ENCODE measurements around the gene PRKRA.
"Not testable (repeated sequence)": the region's sequence is repeated elsewhere in the genome, so short reads cannot be mapped to it uniquely, and the experiment has no call there.

PRKRA gene

GRCh38 chr2:178457390-178457886 is 6.5 kb upstream of the PRKRA start:
- no peak for DNase-seq (ENCODE audit: low spot score)

- DNase-seq (ENCODE audit: low spot score) = no peak
These were observed 5.0 kb upstream of the PRKRA start for GRCh38 chr2:178455947-178456346.

- DNase-seq (ENCODE audit: low spot score) = no peak
These were observed 1.9 kb upstream of the PRKRA start for GRCh38 chr2:178452870-178453269.

GRCh38 chr2:178452334-178452733 is 1.4 kb upstream of the PRKRA start:
- no peak for DNase-seq (ENCODE audit: low spot score)

GRCh38 chr2:178450524-178450773 is 526 bp downstream of the PRKRA start:
- DNase-seq (ENCODE audit: low spot score) = no peak

- DNase-seq (ENCODE audit: low spot score) = peak; percentile 7
These were observed 1.1 kb downstream of the PRKRA start for GRCh38 chr2:178449700-178450523.

GRCh38 chr2:178448968-178449661 is 1.9 kb downstream of the PRKRA start:
- no peak for DNase-seq (ENCODE audit: low spot score)

- DNase-seq (ENCODE audit: low spot score) = no peak
These were observed 9.5 kb downstream of the PRKRA start for GRCh38 chr2:178441426-178441825.

GRCh38 chr2:178436662-178437061 is 14.3 kb downstream of the PRKRA start:
- no peak for DNase-seq (ENCODE audit: low spot score)

GRCh38 chr2:178429336-178429735 is 21.6 kb downstream of the PRKRA start:
- DNase-seq (ENCODE audit: low spot score) = no peak

- DNase-seq (ENCODE audit: low spot score) = no peak
These were observed 22.6 kb downstream of the PRKRA start for GRCh38 chr2:178428396-178428806.

- no peak for DNase-seq (ENCODE audit: low spot score)
These were observed 23.5 kb downstream of the PRKRA start for GRCh38 chr2:178427458-178427857.

- DNase-seq (ENCODE audit: low spot score) = no peak
These were observed 24.6 kb downstream of the PRKRA start for GRCh38 chr2:178426388-178426787.

- DNase-seq (ENCODE audit: low spot score) = no peak
These were observed 25.6 kb downstream of the PRKRA start for GRCh38 chr2:178425255-178425827.

- DNase-seq (ENCODE audit: low spot score) = not testable (repeated sequence)
These were observed 27.2 kb downstream of the PRKRA start for GRCh38 chr2:178423746-178424145.

- no peak for DNase-seq (ENCODE audit: low spot score)
These were observed 28.9 kb downstream of the PRKRA start for GRCh38 chr2:178422097-178422496.

- no peak for DNase-seq (ENCODE audit: low spot score)
These were observed 30.4 kb downstream of the PRKRA start for GRCh38 chr2:178420463-178420999.

- DNase-seq (ENCODE audit: low spot score) = no peak
These were observed 31.9 kb downstream of the PRKRA start for GRCh38 chr2:178419123-178419522.

- no peak for DNase-seq (ENCODE audit: low spot score)
These were observed 32.5 kb downstream of the PRKRA start for GRCh38 chr2:178418426-178418825.

- DNase-seq (ENCODE audit: low spot score) = no peak
These were observed 33.1 kb downstream of the PRKRA start for GRCh38 chr2:178417916-178418315.

- no peak for DNase-seq (ENCODE audit: low spot score)
These were observed 35.0 kb downstream of the PRKRA start for GRCh38 chr2:178415979-178416378.

- peak; percentile 89 for DNase-seq (ENCODE audit: low spot score)
These were observed 36.4 kb downstream of the PRKRA start for GRCh38 chr2:178414266-178415247.

Data from globus pallidus (tissue), 1 donor.